HG02885 (cell line): ENCODE results near the gene DDX52.
"Not testable (repeated sequence)": the region's sequence is repeated elsewhere in the genome, so short reads cannot be mapped to it uniquely, and the experiment has no call there.

Experiments used
- ATAC-seq: cut with Tn5 transposase; IDR thresholded peaks from one replicate; pipeline ENCODE4 v1.9.1; 2021; ENCODE audit warnings: mild to moderate bottlenecking; ENCODE audit not compliant: unreplicated experiment, poor library complexity

Gene DDX52, protein sequence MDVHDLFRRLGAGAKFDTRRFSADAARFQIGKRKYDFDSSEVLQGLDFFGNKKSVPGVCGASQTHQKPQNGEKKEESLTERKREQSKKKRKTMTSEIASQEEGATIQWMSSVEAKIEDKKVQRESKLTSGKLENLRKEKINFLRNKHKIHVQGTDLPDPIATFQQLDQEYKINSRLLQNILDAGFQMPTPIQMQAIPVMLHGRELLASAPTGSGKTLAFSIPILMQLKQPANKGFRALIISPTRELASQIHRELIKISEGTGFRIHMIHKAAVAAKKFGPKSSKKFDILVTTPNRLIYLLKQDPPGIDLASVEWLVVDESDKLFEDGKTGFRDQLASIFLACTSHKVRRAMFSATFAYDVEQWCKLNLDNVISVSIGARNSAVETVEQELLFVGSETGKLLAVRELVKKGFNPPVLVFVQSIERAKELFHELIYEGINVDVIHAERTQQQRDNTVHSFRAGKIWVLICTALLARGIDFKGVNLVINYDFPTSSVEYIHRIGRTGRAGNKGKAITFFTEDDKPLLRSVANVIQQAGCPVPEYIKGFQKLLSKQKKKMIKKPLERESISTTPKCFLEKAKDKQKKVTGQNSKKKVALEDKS

DNA sequence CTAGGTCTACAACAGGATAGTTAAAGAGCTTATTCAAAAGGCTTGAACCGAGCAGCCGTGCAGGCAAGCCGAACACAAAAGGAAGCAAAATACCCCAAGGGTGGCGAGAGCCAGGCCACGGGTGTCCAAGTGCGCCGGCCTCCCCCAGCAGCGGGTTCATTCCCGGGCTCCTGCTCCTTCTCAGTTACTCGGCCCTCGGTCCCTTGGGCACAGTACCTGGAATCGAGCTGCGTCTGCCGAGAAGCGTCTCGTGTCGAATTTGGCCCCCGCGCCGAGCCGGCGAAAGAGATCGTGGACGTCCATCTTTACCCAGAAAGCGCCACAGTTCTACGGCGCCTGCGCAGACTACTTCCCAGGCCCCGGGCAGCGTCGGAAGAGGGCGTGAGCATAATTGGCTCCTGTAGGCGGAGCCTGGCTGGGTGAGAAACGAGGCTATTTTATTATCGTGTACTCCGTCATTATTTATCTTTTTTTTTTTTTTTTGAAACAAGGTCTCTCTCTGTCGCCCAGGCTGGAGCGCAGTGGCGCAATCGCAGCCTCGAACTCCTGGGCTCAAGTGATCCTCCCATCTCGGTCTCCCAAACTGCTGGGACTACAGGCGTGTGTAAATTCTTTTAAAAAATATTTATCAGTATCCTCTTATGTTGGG, at the start of gene DDX52:
TSS of gene DDX52 (minus strand) at position 329 of the 649 bp plus-strand sequence. CDS start at position 303, 26 bp downstream.
- peak; percentile 83 for ATAC-seq

DNA sequence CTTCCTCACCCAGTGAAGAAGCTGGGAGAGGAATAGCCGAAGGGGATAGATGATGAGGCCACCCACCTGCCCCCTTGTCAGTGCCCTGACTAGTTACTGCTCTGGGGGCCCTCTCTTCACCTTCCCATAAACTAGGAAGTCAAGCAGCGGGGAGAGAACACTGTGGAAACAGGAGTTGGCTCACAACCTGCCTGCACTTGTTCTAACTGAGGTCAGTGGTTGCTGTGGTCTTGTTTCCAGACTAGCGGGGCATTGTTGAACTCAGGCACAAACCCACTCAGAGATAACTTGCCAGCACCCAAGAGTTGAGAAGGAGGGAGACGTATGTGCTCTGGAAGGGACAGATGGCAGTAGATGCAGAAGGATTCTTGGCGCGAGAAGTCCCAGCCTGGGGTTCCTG, 48.6 kb upstream of the DDX52 start:
- no peak for ATAC-seq

DNA sequence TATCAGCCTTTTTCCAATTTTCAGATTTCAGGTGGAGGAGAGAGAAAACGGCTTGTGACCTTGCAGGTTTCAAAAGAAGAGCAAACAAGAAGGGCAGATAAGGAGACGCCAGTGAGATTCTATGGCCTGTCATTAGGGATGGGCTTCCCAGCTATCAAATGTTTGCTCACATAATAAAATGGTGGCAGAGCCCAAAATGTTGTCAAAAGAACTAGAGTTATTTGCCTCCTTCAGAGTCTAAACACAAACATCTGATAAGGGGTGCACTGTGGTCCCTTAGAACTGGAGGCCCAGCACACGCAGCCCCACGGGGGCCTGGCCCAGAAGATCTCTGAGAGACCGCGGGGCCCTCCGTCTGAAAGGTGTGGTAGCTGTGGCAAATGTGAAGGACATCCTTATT, 46.1 kb upstream of the DDX52 start:
- no peak for ATAC-seq

DNA sequence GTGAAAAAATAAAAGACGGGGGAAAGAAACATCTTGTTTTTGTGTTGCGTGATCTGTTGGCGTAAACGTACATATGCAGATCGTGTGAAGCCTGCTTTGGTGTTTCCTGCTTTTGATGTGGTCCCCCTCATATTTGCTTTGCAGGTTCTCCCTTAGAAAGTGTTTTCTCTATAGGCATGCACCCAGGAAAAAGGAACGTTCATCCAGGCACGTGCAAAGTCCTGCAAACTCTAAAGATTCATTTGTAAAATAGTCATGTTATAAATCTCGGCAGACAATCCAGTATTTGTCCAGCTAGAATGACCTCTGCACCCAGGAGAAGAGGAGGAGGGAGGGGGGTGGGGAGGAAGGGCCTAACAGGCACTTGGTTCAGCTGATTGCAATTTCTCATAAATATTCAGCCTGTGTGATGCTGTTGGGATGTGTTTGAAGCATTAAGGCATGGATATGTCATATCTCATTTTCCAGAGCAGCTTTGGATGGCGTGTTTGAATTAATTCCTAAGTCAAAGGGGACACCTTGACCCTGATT, 40.3 kb upstream of the DDX52 start:
- ATAC-seq: no peak

DNA sequence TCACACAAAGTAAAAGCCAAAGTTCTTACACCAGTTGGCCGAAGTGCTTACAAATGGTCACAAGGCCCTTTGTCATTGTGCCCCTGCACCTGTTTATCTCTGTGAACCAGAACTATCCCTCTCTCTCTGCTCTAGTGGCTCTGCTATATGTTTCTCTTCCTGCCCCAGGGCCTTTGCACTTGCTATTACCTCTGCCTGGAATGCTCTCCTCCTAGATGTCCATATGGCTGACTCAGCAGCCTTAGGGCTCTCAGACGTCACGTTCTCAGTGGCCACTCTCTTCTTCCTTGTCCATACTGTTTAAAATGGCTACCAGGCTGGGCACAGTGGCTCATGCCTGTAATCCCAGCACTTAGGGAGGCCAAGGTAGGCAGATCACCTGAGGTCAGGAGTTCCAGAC, 38.8 kb upstream of the DDX52 start:
- ATAC-seq: no peak

DNA sequence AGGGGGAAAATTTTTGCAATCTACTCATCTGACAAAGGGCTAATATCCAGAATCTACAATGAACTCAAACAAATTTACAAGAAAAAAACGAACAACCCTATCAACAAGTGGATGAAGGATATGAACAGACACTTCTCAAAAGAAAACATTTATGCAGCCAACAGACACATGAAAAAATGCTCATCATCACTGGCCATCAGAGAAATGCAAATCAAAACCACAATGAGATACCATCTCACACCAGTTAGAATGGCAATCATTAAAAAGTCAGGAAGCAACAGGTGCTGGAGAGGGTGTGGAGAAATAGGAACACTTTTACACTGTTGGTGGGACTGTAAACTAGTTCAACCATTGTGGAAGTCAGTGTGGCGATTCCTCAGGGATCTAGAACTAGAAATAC, 36.7 kb upstream of the DDX52 start:
- ATAC-seq: not testable (repeated sequence)

DNA sequence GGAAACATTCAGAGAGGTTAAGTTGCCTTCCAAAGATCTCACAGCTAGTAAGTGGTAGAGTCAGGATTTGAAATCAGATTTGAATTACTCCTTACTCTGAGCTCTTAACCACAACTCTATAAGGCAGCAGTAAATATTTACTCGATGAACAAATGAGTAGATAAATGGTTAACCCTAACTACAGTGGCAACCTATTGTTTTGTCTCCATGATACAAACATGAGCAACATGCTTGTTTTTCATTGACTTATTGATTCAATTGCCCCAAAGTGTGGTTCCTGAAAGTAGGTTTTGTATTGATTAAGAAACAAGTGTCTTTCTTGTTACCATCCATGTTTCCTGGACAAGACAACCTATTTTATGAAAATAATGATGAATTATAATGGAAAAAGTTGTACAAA, 34.8 kb upstream of the DDX52 start:
- no peak for ATAC-seq

DNA sequence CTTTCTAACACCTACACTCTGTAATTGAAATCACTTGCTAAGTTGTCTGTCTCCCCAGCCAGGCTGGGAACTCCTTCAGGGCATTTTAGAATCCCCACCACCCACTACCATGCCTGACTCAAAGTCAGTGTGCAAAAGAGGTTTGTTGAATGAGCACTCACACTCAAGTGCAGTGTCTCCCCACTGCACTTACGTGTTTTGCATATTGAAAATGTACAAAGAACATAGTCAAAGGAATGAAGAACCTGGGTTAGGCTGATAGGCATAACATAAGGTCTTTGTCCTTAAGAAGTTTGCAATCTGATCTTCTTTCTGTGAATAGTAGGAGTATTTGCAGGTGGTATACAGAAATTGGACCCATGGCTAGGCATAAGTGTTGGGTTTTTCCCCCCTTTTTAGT, 33.8 kb upstream of the DDX52 start:
- no peak for ATAC-seq

DNA sequence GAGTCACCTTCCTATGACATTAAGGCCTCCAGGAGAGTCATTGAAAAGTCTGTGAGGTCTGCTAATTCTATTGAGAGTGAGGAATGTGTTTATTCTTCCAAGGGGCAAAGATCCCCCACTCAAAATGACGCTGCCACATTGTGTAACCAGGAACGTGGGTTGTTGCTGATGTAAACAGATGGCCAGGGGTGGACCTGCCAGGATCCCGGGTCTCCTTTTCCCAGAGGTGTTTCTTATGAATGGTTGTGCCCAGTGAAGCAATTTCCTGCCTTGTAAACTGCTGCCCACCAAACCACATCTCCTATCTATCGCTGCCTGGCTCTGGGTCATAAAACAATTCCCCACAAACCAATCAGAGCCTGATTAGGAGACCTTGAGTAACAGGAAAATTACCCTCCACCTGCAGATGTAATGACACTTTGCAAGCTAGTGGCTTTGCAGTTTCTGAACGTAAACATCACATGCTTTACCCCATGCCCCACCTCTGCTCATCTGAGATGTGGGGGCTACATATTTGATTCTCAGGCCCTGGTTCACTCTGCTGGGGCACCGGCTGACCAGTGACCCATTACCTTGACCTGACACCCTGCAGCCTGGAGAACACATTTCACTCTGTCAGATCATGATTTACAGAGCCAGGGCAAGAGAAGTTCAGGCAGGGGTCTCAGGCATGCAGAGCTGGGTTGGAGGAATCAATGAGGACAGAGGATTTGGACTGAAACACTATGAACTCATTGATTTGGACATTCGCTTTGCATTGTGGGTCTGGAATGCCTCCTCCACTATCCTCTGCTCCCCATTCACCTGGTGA, 33.1 kb upstream of the DDX52 start:
- no peak for ATAC-seq

DNA sequence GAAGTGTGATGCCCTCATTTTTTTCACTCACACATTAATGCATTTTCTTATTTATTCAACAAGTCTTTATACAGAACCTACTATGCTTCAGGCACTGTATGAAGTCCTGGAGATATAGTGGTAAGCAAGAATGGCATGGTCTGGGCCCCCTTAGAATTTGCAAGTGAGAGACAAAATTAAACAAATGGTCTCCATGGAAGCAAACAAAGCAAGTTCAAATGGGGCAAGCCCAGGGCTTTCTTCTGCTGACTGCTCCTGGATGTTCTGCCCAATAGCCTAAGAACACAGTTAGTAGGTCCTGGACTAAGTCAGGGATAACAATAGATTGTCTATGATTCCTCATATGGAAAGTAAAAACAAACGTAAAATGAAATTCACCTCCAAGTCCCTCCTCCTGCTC, 31.3 kb upstream of the DDX52 start:
- no peak for ATAC-seq

DNA sequence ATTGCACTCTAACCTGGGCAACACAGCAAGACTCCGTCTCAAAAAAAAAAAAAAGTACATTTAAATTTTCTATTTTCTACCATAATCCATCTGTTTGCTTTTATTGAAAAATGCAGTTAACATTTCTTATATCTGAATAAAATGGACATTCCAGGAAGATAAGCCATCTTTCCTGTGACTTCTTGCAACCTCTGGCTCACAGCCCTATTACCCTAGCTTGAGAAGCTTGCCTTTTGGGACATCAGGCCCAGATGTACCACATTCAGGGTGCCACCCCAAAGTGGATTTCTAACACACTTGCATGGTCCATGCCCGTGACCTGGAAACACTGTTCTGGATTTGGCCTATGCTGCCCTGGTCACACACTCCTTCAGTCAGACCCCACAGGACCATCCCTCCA, 30.1 kb upstream of the DDX52 start:
- ATAC-seq: no peak

DNA sequence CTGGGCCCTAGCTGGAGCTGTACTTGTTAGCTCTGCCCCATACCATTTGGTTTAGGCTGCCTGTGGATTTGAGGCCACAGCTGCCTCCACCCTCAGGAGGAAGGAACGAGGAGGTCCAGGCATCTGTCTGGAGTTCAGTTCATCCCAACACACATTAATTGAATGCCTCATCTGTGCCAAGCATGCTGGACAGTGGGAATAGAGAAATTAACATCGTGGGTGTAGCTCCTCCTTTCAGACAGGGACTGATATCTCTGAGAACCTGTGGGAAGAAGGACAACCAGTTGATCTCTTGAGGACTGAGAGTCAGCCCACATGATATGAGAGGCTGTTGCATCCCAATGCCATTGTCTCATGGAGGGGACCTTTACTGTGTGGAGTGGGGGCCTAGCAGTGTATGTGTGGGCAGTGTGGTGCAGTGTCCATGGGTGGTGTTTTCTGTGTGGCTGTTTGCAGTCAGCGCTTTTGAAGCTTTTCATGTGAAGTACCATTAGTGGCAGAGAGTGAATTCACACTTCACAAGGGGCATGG, 29.4 kb upstream of the DDX52 start:
- ATAC-seq: no peak

DNA sequence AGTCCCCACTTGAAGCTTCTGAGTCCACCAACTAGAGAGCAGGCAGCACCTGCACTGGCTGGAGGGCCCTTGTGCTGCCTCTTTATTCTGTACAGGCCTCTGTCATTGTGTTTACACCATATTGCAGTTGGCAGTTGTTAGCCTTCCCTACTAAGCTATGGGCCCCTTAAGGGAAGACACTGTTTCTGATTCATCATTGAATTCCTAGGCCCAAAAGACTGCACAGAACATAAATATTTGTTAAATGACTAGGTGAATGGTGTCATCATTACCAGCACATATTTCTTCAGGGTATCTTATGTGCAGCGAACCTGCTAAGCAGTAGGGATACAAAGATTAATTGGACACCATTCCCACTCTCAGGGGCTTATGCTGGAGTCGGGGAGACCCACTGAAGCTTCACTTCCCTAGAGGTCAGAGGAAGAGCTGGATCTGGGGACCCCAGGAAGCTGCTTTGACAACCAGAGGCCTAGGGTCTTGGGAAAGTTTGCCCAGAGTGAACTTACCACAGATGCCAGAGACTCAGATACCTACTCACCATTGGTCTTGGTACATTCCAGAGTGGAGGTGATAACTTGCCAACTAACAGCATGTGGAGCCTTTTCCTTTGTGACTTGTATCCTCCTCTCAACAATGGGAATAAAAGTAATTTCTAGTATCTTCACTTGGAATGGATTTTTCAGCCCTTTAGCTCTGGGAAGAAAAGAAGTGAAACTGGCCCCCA, 28.7 kb upstream of the DDX52 start:
- ATAC-seq: no peak

DNA sequence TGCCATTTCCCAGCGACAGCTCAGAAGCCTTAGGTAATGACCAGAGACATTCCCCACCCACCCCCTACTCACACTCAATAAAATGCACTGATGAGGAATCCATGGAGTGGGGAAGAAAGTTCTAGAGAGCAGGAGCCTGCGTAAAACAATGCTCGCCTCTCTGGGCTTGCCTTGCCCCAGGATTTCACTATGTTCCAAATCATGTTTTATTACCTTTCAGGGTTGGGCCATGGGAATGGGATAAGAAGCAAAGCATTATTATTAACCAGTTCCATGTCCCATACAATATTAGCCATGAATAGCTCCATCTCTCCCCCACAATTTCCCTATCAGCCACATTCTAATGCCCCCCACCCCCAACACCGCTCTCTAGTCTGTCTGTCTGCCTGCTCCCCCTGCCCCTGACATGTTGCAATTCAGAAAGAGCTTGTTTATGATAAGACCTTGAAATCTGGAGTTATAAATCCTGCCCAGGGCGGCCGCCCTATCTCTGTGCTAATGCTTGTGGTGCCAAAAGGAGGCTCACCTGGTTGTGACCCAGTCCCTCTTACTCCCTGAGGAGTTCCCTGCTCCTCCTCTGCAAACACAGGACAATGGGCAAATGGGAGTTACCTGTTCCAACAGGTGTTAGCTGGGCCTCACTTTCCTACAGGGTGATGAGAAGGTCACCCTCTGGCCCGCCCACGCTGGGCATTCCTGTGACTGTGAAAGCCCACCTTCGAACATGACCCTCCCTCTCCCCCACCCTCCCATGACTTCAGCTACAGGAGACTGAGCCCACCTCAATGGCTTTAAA, 28.0 kb upstream of the DDX52 start:
- ATAC-seq: no peak

DNA sequence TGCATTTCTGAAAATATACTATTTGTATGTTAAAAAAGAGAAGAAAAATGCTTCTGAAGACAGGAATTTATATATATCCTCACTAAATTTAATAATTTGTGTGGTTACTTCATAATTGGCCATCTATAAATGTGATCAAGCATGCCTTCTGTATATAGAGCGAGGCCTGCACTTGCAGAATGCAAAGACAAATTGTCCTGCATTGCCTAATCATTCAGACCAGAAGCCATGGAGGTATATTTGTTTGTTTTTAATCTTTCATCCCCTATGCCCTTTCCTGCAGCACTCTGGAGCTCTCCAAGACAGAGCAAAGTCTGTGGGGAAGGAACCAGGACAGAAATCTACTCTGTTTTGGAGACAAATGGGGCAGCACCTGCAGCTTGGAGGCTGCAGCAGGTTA, 23.8 kb upstream of the DDX52 start:
- no peak for ATAC-seq

DNA sequence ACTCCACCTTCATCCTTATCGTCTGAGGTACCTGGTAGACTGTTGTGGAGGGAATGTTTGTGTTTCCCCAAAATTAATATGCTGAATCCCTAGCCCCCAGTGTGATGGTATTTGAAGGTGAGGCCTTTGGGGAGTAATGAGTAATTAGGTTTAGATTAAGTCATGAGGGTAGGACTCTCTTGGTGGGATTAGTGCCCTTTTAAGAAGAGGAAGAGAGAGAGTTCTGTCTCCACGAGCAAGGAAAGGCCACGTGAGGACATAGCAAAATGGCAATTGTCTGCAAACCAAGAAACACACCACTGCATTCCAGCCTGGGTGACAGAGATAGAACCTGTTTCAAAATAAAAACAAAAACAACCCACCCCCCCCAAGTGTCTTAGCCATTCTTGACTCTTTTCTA, 21.0 kb upstream of the DDX52 start:
- no peak for ATAC-seq

DNA sequence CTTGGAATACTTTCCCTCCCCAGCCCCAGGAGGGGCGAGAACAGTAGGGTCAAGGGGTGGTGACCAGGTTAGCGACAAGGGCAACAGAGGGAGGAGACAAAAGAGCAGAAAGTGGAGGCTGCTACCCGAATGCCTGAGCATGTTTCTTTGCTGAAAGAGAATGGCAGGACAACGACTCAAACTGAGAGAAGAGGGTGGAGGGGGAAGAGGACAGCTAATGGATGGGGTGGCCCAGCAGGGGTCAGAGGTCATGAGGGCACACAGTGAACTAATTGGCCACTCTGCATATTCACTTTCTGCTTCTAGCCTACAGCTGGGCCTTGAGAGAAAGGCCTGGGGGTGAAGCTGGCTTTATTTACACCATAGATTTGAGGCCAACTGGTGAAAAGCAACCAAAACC, 19.1 kb upstream of the DDX52 start:
- ATAC-seq: no peak

DNA sequence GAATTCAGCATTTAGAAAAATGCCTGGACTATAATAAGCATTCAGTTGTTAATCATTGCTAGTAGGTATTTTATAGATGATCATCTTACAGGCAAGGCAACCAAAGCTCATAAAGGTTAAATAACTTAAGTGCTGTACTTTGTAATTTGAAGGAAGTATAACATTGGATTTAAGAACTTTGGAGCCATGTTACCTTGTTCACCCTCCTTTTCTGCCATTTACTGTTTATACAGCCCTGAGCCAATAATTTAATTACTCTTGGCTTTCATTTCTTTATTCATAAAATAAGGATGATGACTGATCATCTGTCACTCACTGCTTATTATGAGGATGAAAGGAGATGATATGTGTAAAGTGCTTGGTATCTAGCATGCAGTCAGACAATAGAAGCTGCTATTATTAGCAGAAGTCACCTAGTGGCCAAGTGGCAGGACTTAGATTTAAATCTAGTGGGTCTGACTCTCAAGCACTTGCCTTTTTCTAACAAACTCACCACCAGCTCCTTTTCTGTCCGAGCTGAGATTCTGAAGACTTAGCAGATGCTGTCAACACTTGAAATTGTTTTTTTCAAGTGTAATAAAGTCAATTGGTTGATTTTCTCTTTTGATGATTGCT, 18.3 kb upstream of the DDX52 start:
- ATAC-seq: no peak
